OCI-LY1 (cell line): ENCODE measurements around the gene DENND1A.

ENCODE experiments used
- CTCF ChIP-seq: fragments of 200-600 bp; sonication (generic), shearing (Covaris generic); IDR thresholded peaks from 2 replicates; pipeline ENCODE4 v1.5.1; 2017; ENCODE audit warnings: mild to moderate bottlenecking, antibody characterized with exemption, low read length, moderate library complexity, mixed read lengths
- EZH2 ChIP-seq: fragments of 200-600 bp; sonication (generic), shearing (Covaris generic); IDR thresholded peaks from 2 replicates; pipeline ENCODE4 v1.8.0; 2017; ENCODE audit warnings: borderline replicate concordance, mixed run types, mild to moderate bottlenecking, antibody characterized with exemption, low read length, moderate library complexity, mixed read lengths

DNA sequence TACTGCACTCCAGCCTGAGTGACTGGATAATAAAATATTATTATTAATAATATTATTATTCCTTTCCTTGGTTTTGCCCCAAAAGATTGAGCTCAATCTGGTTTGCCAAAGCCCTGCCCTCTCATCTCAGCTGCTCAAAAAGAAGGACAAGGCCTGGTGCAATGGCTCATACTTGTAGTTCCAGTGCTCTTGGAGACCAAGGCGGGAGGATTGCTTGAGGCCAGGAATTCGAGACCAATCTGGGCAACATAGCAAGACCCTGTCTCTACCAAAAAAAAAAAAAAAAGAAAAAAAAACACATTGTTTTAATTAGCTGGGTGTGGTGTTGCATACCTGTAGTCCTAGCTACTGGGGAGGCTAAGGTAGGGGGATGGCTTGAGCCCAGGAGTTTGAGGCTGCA lies 13.7 kb upstream of the DENND1A start:
- no peak for TF ChIP-seq CTCF
- no peak for TF ChIP-seq EZH2
